Activated naive CD4-positive, alpha-beta T cell treated with anti-CD3 and anti-CD28 coated beads, Interleukin-2, amount 50 U/mL, for 16 hours (primary cell): ENCODE data around the gene ACBD4.
"Not testable (repeated sequence)": the region's sequence is repeated elsewhere in the genome, so short reads cannot be mapped to it uniquely, and the experiment has no call there.

Experiments used
- DNase-seq: peaks from one replicate; pipeline ENCODE4 v3.0.0-alpha.2; 2020

ACBD4 gene

GRCh38 chr17:45121055-45121454 lies 14.4 kb upstream of the ACBD4 start:
- DNase-seq = no peak

DNA sequence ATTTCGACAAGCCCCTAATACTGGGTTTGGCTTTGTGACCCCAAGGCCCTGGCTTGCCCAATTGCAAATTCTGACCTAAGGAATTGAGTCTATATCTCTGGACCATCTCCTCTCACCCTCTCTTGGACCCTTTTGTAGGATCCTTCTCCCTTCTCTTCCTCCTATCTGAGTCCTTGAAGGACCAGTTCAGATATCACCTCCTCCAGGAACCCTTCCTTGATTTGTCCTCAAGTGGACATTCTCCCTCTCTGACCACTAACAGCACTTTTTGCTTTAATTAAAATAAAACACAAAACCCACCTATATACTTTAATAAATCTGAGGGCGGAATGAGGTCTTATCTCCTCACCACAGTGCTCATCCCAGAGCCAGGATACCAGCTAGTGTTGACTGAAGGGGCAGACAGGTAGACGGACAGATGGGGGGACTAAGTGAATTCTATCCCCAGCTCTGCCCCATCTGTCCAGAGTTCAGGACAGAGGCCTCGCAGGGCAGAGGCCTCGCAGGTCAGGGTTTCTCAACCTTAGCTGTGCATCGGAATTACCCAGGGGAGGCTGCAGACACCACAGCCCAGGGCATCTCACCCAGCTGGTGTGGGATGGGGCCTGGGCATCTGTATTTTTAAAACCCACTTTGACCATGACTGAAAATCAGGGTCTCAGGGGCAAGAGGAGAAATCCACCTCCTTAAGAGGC lies 12.3 kb upstream of the ACBD4 start:
- no peak for DNase-seq

GRCh38 chr17:45123930-45124796 lies 11.3 kb upstream of the ACBD4 start:
- no peak for DNase-seq

- DNase-seq = not testable (repeated sequence)
Observed at GRCh38 chr17:45124797-45125122, 10.7 kb upstream of the ACBD4 start.

DNA sequence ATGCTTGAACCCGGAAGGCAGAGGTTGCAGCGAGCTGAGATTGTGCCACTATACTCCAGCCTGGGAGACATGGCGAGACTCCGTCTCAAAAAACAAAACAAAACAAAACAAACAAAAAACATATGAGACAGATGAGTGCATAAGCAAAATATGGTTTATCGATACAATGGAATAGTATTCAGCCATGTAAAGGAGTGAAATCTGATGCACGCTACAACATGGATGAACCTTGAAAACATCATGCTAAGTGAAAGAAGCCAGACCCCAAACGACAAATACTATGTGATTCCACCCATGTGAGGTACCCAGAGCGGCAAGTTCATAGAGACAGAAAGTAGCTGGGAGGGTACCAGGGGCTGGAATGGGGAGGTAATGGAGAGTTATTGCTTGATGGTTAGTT lies 10.0 kb upstream of the ACBD4 start:
- DNase-seq = no peak

GRCh38 chr17:45127207-45127547 lies 8.3 kb upstream of the ACBD4 start:
- no peak for DNase-seq

DNA sequence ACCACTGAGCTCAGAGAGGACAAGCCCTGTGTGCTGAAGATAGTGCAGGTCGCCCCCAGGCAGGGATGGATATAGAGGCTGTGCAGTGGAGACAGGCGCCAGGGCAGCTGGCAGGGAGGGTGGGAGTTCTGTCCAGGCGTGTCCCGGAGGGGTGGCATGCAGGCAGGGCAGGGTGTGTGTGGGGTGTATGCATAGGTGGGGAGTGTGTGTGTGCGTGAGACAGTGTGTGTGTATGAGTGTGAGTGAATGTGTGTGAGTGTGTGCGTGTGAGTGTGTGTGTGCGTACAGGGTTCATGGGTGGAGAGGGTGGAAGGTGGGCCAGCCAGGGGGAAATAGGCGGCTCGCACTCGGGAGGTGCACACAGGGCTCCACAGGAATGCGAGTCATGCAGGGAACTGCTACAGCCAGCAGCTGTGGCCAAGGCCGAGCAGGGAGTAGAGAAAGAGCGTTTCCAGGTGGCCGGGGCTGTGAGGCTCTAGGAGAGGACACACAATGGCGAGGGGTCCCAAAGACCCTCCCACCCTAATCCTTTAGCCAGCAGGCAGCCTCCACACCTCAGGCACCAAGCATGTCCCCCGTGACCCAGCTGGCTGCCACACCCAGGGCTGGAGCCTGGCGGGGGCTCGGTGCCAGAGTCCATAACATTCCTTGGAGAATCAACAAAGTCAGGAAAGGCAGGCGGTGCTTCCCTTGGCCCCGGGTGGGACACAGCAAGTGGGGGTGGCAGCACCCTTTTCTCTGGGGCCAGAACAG lies 7.8 kb upstream of the ACBD4 start:
- DNase-seq = no peak

GRCh38 chr17:45128331-45128730 lies 7.2 kb upstream of the ACBD4 start:
- no peak for DNase-seq

GRCh38 chr17:45128989-45129388 lies 6.5 kb upstream of the ACBD4 start:
- DNase-seq = no peak

DNA sequence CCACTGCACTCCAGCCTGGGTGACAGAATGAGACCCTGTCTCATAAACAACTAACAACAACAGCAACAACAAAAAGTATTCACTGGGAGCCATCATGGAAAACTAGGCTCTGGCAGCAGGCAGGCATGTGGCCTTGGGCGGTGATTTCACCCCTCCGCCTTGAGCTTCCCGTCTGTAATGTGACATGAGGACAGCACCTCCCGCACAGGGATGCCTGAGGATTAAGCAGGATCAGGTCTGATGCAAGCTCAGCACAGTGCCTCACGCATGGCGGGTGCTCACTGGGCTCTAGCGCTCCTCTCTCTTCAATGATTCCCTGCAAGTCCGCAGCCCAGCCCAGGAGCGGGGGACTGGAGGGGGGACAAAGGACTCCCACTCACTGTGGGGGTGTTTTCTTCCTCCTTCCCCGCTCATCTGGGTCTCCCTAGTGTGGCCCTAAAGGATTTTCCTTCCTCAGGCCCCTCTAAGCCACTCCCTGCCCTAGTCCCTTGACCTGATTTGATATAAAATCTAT lies 6.0 kb upstream of the ACBD4 start:
- no peak for DNase-seq

DNA sequence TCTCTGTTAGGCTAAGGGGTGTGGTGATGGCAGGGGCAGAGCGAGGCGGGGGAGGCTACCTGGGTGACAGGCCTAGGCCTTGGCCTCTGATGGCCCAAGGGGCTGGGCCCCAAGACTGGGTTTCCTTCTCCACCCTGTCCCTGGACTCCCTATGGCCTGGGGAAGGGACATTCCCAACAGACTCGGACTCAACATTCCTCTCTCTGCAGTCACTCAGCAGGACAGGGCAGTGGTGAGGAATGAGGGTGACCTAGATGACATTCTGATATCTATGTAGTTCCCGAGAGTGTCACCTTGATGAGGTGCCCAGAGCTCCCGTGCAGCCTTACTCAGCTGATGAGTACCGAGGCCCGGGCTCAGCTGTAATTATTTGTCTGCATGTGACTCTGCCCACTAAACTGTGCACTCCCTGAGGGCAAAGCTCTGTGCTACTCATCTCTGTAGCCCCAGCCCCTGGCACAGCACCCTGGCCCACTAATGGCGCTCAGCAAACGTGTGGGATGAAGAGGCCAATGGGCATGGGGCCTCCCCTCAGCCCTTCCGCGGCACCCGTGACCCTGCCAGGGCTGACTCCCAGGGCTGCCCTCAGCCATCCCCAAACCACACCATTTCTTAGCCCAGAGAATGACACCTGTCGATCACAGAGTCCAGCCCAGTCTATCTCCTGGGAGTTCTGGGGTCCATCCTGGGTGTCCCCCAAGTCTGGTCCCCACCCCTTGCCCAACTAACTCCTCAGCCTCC lies 5.4 kb upstream of the ACBD4 start:
- DNase-seq = no peak

GRCh38 chr17:45130681-45131615 lies 4.5 kb upstream of the ACBD4 start:
- DNase-seq = no peak

DNA sequence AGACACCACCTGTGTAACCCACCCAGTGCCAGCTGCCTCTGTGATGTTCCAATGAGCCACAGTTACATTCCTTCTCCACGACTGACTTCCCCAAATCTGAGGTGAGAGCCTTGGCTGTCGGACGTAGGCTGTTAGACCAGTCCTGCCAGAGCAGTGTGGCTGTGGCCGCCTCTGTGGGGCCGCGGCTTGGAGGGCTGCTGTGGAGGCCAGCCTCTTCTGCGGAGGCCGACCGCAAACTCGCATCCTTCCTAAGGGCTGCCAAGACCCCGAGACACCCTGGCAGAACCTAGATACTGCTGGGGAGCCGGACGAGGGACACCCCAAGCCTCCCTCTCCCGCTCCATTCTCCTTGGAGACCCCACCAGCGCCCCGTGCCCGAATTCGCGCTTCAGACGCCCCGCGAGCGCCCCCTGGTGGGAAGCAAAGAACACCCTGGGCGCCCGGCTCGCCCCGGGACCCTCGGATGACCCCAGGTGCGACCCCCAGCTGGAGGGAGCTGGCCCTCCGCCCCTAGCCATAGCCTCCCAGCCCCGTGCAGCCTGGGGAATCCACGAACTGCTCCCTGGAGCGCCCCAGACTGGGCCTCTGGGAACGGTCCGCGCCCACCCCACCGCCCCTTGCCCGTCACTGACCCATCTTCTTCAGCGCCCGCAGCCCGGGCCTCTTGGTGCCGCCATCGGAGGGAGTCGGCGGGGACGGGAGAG lies 3.7 kb upstream of the ACBD4 start:
- DNase-seq = peak; percentile 56

DNA sequence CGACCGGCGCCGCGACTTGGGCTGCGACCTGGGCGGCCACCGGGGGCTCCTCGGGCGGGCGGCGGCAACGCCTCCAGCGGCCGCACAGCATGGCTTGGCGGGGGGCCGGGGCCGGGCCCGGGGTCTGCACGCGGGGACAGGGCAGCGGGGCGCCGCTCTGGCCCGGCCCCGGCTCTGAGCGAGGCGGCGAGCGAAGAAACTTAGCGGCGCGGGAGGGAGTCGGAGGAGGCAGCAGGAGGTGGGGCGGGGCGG lies 3.2 kb upstream of the ACBD4 start, which contains the start of gene PLCD3:
TSS of gene PLCD3 (minus strand) at position 196 of the 252 bp plus-strand sequence. CDS start at position 91, 105 bp downstream.
- DNase-seq = no peak

- DNase-seq = peak; percentile 67
Observed at GRCh38 chr17:45132572-45133463, 2.7 kb upstream of the ACBD4 start.

DNA sequence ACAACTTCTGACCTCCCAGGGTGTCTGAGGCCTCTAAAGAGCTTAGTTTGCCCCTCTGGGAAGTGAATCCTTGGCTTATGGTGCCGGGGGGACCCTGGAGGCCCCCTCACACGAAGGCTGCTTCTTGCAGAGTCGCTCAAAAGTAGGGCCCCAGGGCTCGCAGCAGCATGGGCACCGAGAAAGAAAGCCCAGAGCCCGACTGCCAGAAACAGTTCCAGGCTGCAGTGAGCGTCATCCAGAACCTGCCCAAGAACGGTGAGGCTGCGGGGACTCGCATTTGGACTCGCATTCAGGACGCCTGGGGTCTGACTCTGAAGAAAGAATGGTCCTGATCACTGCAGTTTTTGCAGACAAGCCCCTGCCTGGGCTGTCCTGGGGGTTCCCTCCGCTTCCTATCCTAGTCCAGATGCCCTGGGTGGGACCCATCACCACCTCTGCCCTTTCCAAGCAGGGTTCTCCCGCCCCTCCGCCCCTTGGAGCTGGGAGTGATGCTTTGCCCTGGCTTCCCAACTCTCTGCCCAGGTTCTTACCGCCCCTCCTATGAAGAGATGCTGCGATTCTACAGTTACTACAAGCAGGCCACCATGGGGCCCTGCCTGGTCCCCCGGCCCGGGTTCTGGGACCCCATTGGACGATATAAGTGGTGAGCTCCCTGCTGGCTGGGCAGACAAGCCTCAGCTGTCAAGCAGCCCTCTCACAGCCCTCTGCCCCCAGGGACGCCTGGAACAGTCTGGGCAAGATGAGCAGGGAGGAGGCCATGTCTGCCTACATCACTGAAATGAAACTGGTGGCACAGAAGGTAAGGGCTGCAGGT lies 698 bp downstream of the ACBD4 start:
- DNase-seq = no peak

- no peak for DNase-seq
Observed at GRCh38 chr17:45136846-45137560, 1.5 kb downstream of the ACBD4 start.

DNA sequence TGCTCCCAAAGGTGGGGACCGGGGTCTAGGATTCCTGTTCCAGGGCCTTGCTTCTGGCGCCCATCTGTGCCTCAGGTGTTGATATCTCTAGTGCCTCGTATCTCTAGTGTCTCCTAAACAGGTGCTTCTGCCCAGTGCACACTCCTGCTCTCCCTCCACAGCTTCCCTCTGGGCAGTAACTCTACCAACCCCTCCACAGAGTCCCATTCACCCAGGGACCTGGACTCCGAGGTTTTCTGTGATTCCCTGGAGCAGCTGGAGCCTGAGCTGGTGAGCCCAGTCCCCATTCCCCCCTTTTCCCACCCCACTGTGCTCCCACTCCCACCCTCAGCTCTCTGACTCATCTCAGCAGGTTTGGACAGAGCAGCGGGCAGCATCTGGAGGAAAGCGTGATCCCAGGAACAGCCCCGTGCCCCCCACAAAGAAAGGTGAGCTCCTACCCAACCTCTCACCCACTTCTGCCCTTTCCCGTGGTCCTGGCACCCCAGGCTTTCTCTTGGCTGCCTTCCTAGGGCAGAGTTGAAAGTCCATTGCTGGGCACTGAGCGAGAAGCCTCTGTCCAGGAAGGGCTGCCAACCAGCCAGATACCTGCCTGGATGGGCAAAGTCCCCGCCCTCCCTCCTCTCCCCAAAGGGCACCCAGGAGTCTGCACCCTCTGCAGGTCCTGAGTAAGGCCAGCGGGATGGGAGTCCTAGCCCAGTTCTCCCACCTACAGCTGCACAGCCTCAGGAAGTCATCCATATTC lies 2.2 kb downstream of the ACBD4 start:
- DNase-seq = no peak
